ENCODE data around the gene GALNS.
"Not testable (repeated sequence)": the region's sequence is repeated elsewhere in the genome, so short reads cannot be mapped to it uniquely, and the experiment has no call there.

Gene GALNS

DNA sequence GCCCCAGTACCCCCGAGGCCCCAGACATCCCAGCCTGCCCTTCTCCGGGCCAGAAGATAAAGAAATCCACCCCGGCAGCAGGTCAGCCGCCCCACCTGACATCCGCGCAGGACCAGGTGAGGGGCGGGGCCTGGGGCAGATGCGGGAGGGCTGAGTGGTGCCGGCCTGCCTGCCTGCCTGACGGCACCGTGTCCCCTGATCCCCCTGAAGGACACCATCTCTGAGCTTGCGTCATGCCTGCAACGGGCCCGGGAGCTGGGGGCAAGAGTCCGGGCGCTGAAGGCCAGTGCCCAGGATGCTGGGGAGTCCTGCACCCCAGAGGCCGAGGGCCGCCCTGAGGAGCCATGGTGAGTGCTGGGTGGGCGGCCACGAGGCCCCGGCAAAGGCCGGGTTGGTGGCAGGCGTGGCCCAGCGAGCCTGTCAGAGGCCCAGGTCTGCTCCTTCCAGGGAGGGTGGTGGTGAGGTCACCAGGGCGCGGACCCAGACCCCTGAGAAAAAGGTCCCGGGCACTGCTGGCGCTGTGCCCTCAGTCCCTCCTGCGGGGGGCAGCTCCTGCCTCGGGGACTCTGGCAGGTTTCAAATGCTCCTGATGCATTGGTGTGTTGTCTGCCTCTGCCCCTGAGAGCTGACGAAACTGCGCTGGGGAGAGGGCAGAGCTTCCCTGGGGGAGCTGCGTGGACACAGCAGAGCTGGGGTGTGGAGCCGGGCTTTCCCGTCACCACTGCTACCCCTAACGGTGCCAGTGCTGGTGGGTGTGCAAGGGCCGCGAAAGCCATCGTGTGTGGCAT, 52.0 kb downstream of the GALNS start:
- no peak for DNase-seq (ENCODE audit: low spot score)

DNA sequence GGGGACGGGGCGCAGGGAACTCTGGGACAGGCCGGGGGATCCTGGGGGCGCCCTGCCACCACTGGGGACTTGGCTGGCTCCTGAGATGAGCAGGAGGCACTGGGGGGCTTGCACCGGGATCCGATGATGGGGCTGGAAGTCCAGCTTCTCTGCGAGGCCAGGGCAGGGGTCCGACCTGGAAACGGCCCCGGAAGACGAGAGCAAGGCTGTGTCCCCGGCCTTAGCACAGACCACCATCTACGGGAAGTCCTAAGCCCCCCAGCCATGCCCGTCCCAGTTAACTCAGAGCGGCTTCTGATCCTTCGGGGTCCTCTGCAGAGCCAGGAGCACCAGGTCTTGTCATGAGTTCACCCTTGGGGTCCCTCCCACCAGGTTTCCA, 52.6 kb downstream of the GALNS start:
- DNase-seq (ENCODE audit: low spot score) = no peak

DNA sequence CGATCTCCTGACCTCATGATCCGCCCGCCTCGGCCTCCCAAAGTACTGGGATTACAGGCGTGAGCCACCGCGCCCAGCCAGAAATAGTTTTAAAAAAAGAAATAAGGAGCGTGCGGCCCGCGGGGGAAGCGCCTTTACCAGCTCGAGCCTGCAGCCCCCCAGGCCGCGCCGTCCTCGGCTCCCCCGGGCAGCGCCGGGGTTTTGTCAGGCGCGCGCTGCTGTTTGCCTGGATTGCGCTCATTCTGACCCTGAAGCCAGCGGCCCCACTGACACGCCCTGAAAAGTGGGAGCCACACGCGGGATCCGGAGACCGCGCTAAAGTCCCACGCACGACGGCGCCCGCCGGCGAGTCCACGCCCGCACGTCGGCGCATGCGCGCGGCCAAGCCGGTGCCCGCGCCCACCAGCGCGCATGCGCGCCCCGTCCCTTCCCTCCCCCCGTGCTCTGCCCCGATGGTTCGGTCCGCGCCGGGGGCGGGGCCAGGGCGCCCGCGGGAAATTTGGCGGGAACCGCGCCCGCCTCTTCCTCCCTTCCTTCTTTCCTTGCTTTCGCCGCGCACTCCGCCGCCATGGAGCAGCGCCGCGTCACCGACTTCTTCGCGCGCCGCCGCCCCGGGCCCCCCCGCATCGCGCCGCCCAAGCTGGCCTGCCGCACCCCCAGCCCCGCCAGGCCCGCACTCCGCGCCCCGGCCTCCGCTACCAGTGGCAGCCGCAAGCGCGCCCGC, 53.3 kb downstream of the GALNS start, which contains the start of gene CDT1:
TSS of gene CDT1 (plus strand) at position 526 of the 724 bp plus-strand sequence. CDS start at position 569, 43 bp downstream.
- peak; percentile 85 for DNase-seq (ENCODE audit: low spot score)

DNA sequence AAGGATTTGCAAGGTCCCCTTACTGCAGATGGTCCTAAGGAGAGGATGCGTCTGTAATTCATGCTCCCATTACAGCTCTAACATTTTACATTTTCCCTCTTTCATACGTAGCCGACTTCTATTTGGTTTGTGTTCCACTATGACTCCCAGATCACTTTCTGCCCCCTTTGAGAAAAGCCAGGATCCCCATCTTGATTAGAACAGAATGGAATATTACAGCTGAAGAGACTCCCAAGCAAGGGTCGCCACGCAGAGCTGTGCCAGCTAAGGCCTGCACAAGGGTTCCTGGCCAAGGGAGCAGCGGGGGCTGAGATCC, 56.5 kb downstream of the GALNS start:
- no peak for DNase-seq (ENCODE audit: low spot score)

DNA sequence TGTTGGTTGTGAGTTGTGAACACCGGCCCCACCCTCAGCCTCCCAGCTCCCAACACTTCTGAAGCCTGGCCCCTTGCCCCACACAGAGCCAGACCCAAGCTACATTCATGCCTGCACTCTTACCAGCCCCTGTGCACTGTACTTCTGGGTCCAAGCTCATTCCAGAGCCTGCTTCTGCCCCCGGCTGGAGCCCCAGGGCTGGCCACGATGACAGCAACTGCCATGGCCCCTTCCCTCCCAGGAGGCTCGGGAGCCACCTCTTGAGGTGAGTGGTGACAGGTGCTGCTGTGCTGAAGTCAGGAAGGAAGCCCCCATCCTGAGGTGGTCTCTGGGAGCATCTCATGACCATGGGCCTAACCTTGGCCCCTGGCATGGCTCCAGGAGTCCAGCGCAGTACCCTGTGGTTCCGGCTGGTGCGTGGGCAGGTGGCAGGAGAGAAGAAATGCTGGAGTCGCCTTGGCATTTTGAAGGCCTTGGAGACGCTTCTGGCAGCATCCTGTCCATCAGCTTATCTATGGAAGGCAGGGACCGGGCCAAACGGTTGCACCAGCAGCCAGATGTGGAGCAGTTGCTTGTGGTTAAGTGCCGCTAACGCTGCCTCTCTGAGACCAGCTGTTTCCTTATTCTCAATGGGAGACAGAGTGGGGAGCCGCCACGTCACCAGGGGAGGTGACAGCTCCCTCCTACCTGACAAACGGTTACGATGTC, 57.0 kb downstream of the GALNS start:
- no peak for DNase-seq (ENCODE audit: low spot score)

DNA sequence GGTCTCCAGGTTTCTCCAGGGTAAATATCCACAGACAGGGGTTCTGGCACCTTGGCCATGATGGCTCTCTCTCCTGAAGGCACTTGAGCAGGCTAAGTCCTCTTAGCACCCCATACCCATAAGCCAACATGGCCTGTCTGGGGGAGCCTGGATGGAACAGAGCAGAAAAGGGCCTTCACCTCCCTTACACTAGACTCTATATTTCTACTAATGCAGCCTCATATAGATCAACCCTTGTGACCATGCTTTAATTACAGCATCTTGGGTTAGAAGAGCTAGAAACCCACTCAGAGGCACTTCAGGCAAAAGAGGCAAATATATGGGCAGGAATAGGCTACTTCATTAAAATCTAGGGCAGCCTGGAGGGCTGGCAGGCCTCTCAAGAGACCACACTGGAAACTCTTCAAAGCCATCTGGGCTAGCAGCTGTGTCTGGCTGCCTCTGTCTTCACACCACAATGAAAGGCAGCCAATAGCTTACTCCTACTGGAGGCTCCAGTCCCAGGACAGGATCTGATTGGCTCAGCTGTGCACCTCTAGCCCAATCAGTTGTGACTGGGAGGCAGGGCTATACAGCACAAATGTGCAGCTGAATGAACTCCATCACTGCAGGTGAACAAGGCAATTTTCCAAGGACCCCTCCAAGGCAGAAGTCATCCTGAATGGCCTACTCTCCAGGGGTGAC, 57.8 kb downstream of the GALNS start:
- no peak for DNase-seq (ENCODE audit: low spot score)

DNA sequence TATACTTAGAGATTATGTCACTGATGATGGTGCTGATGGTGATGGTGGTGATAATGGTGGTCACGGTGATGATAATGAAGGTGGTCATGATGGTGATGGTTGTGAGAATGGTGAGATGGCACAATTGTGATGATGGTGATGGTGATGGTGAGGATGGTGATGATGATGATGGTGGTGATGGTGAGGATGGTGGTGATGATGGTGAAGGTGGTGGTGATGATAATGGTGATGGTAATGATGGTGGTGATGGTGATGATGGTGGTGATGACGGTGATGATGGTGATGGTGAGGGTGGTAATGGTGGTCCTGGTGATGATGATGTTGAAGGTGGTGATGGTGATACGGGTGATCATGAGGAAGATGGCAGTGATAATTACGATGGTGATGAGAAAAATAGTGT, 58.7 kb downstream of the GALNS start:
- no peak for DNase-seq (ENCODE audit: low spot score)

DNA sequence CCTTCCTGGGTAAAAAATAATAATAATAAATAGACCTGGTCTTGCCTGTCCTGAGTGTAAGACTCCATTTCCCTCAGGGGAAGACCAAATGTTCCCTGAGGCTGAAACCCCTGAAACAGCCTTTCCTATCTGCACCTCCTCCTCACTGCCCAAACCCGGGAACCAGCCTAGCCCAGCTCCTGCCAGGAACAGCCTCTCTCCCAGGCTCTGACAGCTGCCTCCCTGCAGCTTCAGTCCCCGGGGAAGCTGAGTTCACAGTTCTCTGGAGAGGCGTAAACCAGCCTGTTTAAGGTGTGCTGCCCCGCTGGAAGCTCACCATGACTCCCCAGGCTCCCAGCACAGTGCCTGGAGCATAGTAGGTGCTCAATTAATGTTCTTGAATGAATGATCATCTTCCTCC, 60.5 kb downstream of the GALNS start:
- no peak for DNase-seq (ENCODE audit: low spot score)

DNA sequence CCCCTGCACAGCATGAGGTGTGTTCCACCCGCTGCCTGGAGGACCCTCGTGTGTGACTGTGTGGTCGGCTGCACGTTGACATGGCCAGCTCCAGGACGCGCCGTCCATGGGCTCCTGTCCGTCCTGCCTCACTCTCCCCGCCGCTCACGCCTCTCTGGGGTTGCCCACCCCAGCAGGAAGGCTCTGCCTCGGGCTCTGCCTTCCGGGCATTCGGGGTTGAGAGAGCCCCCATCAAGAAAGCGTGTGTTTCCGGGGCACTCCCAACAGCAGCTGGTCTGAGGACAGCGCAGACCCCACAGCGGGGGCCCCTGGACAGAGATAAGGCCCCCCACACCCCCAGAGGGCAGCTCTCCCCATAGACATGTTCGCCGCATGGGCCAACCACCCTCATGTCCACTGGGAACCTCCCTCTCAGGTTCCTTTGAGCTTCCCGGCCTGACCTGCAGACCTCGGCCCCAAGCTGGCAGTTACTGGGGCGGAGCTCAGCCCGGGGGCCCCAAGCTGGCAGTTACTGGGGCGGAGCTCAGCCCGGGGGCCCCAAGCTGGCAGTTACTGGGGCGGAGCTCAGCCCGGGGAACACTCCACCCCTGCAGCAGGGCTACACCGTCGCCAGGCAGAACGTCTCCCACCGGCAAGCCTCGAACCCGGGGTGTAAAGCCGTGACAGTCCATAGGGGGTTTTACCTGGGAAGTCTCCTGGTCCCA, 63.3 kb downstream of the GALNS start:
- no peak for DNase-seq (ENCODE audit: low spot score)

DNA sequence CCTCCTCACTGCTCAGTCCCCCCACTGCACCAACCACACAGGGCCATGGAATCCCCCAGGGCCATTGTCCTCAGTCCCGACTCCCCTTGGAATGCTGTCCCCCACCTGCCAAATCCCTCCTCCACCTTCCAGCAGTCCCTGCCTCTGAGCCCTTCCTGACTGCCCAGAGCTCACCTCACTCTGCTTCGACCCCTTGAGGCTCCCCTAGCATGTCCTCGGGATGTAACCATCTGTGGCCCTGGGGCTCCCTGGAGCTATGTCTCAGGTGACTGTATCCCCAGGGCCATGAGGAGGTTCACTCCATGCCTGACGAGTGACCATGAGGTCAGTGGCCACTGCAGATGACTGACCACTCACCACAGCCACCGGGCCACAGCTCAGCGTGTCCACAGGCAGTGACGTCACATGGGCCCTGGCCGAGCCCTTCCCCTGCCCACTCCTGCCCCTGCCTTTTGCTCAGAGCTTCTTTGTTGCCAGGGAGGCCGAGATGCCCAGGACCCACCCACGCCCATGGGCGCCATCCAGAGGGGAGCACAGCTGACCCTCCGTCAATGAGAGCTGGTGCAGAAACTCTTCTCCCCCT, 64.0 kb downstream of the GALNS start:
- DNase-seq (ENCODE audit: low spot score) = no peak

DNA sequence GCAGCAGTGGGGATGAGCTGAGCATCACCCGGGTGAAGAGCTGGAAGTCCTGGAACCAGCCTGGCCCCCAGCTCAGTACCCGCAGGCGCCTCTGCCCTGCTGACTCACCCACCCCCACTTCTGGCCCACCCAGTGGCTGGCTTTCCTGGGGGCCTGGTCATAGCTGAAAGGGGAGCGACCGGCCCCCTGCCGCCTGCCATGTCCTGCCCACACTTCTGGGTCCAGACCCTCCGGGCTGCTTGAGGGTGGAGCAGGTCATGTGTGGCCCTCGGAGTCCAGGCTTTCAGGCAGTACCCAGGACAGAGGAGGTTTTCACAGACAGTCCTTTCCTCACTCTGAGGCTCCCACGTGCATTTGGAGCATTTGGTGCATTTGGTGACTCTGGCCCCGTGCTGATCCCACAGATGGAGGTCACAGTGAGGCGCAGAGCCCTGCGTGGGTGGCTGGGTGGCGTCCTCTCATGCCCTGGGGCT, 64.6 kb downstream of the GALNS start:
- no peak for DNase-seq (ENCODE audit: low spot score)

DNA sequence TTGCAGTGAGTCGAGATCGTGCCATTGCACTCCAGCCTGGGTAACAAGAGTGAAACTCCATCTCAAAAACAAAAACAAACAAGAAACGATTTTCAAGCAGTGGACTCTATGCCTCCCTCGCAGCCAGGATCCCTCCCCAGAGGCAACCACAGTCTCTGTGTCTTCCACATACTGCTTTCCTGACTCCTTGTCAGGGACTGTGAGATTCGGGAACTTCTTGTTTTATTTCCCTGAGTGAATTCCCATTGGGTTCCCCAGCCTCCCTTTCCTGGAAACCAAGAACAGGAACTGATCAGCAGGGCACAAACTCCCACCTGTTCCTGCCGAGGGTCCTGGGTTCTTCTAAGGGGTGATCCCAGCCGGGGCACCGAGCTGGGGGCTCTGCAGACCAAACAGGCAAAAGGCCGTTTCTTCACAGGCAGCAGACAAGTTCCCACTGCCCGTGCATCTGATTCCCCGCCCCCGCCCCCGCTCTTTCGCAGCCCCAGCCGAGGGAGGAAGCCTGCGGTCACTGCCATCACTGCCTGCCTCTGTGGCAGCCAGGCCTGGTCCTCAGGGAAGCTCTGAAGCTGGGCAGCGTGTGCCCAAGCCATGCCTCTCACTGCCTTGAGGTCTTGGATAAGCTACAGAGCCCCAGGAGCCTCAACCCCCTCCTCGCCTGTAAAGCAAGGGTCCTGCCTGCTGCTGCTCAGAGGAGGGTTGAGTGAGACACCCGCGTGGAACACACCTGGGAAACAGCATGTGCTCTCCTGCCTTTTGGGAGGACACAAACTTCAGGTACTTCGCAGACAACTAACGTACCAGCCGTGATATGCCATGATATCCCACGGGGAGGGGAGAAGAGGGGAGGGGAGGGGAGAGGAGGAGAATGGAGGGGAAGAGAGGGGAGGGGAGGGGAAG, 66.2 kb downstream of the GALNS start:
- no peak for DNase-seq (ENCODE audit: low spot score)

DNA sequence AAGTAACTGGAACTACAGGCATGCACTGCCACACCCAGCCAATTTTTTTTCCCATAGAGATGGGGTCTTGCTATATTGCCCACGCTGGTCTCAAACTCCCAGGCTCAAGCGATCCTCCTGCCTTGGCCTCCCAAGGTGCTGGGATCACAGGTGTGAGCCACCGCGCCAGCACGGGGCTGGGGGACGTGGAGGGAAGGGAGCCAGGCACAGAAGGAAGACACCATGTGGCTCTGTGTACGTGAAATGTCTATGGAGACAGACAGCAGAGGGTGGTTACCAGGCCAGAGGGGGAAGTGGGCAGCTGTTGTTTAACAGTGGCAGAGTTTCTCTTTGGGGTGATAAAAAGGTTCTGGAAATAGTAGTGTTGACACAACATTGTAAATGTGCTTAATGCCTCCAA, 67.2 kb downstream of the GALNS start:
- no peak for DNase-seq (ENCODE audit: low spot score)

DNA sequence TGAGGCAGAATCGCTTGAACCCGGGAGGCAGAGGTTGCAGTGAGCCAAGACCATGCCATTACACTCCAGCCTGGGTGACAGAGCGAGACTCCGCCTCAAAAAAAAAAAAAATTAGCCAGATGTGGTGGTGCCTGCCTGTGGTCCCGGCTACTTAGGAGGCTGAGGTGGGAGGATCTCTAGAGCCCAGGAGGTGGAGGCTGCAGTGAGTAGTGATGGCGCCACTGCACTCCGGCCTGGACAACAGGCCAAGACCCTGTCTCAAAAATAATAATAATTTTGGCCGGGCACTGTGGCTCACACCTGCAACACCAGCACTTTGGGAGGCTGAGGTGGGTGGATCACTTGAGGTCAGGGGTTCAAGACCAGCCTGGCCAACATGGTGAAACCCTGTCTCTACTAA, 68.0 kb downstream of the GALNS start:
- DNase-seq (ENCODE audit: low spot score) = not testable (repeated sequence)

DNA sequence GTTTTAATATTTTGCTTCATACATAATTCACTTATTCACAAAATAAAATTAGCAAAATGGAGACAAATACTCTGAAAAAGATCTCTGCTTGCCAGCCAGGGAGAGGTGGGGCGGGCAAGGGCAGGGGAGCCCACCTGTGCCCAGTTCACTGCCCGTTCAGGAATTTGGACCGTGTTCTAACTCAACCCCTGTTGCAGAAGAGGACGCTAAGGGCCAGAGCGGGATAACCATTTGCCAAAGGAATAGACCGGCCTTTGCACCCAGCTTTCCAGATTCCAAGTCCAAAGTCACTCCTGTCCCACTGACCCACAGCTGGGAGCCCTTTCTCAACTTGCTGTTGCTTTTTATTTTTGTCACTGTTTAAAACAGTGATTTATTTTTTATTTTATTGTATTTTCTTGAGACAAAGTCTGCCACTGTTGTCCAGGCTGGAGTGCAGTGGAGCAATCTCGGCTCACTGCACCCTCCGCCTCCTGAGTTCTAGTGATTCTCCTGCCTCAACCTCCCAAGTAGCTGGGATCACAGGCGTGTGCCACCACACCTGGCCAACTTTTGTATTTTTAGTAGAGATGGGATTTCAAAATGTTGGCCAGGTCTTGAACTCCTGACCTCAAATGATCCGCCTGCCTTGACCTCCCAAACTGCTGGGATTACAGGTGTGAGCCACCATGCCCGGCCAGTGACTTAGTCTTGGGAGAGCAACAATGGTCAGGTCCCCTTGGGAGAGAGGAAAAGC, 69.0 kb downstream of the GALNS start:
- no peak for DNase-seq (ENCODE audit: low spot score)

DNA sequence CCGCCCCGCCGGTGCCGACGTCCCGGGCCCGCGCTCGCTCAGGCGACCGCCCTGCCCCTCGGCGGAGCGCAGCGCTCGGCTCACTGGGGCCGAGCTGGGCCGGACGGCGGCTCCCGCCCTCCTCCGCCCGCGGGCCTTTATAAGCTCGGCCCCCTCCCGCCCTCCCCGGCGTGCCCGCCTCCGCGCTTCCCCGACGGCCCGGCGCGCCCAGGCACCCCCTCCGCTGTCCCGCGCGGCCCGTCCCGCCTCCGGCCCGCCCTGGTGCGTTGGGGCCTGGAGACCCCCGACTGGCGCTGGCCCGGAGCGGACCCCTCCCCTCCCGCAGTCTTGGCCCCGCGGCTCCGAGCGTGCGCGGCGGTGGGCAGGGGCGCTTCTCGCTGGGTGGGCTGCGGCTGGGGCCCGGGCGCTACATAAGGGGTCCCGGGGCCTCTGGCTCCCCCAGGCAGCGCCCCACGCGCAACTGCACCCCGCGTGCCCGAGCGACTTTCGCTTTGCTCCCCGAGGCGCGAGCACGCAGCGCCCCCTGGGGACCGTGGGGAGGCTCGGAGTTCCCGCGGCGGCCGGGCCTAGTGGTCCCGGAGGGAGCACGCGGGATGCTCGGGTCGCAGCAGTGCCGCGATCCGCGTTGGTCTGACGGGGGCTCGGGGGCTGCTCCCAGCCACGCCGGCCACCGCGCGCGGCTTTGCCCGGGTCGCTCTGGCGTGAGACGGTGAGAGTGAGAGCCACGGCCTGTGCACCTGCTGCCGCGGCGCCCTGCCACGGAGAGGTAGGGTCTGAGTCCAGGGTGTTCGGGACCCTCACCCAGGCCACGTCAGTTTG, 71.4 kb downstream of the GALNS start, which contains the start of gene PIEZO1:
TSS of gene PIEZO1 (minus strand) at position 115 of the 819 bp plus-strand sequence. CDS start 256 bp downstream, outside the sequence.
- DNase-seq (ENCODE audit: low spot score) = no peak

DNA sequence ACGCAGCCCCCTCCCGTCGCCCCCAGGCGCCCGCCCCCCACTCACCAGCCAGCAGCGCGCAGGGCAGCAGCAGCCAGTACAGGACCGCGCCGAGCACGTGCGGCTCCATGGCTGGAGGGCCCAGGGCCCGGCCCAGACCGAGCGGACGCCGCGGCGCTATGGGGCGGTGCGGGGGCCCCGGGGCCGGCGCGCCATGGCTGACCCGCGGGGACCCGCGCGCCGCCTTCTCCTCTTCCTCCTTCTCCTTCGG, 72.0 kb downstream of the GALNS start:
- DNase-seq (ENCODE audit: low spot score) = no peak

DNA sequence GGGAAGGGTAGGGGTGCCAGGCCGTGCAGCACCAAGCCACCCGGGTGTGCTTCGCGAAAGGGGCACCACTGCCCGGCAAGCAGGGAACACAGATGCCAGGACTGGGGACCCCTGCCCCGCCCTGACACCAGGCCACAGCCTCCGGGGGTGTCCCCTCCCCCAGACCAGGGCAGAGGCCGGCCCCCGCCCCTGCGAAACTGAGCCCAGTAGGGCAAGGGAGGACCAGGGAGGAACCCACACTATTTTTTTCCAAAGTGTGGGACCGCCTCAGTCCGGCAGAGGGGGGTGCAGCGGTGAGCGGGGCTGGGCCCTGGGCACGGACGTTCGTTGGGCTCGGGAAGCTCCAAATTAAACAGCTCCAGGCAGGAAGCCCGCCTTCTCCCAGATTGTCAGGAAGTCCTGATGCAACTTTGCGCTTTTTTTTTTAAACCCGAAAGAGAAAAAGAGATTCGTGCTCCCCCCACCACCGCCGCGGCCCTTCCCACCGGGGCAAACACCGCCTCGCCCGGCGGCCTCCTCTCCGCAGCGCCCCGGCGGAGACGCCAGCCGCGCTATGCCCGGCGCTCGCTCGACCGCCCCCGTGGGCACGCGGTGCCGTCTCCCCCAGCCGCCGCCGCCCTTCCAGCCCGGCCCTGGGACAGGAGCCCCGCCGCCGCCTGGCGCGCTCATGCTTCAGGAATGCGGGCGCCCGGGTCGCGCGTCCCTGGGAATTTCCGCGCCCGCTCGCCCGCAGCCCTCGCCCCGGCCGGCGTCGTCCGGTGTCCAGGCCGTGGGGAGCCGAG, 72.5 kb downstream of the GALNS start:
- DNase-seq (ENCODE audit: low spot score) = no peak
